GM21529 (cell line): ENCODE data around the gene ARHGAP42.
"Not testable (repeated sequence)": the region's sequence is repeated elsewhere in the genome, so short reads cannot be mapped to it uniquely, and the experiment has no call there.

Experiments used
- ATAC-seq: cut with Tn5 transposase; IDR thresholded peaks from one replicate; pipeline ENCODE4 v1.9.1; 2021; ENCODE audit not compliant: unreplicated experiment

Gene ARHGAP42, protein sequence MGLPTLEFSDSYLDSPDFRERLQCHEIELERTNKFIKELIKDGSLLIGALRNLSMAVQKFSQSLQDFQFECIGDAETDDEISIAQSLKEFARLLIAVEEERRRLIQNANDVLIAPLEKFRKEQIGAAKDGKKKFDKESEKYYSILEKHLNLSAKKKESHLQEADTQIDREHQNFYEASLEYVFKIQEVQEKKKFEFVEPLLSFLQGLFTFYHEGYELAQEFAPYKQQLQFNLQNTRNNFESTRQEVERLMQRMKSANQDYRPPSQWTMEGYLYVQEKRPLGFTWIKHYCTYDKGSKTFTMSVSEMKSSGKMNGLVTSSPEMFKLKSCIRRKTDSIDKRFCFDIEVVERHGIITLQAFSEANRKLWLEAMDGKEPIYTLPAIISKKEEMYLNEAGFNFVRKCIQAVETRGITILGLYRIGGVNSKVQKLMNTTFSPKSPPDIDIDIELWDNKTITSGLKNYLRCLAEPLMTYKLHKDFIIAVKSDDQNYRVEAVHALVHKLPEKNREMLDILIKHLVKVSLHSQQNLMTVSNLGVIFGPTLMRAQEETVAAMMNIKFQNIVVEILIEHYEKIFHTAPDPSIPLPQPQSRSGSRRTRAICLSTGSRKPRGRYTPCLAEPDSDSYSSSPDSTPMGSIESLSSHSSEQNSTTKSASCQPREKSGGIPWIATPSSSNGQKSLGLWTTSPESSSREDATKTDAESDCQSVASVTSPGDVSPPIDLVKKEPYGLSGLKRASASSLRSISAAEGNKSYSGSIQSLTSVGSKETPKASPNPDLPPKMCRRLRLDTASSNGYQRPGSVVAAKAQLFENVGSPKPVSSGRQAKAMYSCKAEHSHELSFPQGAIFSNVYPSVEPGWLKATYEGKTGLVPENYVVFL

DNA sequence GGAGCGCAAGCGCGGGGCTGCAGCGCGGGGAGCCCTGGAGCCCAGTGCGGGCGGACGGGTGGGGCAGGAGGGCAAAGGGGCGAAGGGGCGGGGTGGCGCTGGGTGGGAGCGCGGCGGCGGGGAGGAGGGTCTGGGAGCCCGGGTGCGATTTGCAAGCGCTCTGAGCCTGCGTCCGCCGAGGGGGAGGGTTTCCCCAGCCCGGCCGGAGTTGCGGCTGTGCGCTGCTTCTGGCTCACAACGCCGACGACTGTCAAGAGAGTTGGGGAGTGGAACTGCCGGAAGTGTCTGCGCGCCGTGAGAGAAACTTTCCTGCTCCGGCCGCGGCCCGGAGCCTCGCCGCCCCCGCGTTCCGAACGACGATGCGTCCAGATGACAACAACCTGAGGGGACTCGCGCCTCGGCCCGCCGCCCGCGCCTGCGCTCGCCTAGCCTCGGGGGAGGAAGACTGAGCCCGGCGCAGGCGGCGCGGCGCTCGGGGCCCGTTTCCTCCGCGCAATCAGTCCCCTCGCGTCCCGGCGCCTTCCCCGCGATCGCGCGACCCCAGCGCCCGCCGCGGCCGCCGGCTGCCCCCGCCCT, at the start of gene ARHGAP42:
TSS of gene ARHGAP42 (plus strand) at position 235 of the 576 bp plus-strand sequence. CDS start 391 bp downstream, outside the sequence.
- peak; percentile 67 for ATAC-seq

DNA sequence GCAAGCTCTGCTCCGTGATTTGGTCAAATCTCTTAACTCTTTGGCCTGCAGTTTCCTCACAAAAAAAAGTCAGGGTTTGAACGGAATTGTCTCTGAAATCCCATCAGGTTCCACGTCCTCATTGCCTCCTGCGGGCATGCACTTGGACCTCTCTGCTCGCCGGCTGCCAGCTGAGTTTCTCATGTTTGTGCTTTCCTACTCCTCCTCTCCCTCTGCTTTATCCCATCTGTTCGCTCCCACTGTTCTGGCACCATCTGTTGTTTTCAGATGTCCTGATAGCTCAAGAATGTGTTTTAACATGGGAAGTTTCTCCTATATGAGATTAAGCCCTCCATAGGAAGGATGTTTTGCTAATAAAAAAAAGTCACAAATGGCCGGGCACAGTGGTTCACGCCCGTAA, 49.4 kb upstream of the ARHGAP42 start:
- ATAC-seq = no peak

DNA sequence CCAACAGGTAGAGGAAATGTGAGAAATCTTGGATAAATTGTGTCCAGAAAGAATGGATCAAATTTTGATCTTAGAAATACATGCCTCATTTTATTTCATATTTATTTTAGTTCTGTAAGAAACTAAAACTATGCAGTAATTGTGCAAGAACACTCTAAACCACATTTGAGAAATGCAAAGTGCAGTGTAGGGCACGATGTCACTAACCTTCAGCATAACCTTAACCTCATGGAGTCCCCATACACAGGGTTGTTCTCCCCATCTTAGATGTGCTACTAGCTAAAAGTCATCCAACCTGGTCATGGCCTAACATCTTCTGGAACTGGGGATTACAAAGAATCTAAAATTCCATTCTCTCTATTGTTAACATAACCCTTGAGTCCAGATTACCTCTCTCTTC, 48.4 kb upstream of the ARHGAP42 start:
- ATAC-seq = no peak

DNA sequence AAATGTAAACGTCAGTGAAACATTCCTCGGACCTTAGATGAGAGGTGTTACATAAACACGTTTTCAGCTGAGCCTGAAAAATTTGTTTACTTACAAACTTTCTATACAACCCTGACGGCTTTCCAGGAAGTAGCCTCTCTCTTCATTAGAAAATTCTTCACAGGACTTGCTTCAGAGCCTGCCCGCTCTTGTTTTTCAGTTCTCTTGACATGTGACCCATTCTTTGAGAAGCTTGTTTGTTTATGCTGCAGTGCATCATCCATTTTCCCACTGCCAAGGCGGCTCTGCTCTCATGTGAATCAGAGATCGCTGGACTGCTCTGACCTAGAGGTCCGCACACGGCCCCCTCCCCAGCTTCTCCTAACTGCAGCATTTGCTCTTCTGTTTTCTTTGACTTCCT, 47.9 kb upstream of the ARHGAP42 start:
- no peak for ATAC-seq

DNA sequence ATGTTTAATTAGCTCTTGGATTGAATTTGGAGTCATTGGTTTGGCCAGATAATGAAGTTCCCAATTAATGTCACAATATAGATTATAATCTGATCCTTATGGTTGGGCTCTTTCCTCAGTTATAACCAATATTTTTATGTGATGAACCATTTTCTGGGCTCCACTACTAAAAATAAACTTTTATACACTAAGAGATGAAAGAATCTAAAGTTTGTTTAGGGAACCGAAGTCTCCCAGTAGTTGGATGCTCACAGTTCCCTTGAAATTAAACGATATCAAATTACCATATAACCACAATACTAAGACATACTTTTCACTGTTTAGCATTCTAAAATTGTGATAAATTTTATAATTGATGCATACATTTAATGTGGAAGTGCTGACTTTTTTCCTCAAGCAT, 47.0 kb upstream of the ARHGAP42 start:
- ATAC-seq = no peak

DNA sequence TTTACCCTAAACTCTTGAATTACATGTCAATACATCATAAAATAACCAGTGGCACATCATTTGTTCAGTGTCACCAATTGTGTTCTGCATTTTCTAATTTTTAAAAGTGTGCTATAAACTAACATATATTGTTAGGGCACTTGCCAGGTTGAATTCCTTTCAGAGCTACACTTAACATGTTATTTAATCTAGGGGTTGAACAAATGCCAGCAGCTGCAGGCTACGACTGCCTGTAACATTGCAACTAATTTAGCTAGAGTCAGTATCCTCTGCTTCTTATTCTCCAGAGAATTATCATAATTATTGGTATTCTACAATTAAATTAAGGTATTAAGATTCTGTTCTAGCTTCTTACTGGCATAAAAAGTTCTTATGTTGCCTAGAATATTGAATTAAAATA, 46.4 kb upstream of the ARHGAP42 start:
- ATAC-seq = no peak

DNA sequence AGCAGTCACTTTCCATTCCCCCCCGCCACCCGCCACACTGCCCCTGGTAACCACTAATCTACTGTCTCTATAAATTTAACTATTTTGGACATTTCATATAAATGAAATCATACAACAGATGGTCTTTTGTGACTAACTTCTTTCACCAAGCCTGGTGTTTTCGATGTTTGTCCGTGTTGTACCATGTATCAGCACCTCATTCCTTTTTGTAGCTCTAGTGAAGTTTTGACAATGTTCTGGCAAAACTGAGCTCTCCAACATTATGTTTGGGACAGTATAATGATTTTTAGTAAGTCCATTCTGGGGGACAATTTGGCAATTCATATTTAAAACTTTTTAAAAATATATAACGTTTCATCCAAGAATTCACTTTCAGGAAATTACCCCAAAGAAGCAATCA, 45.6 kb upstream of the ARHGAP42 start:
- no peak for ATAC-seq

DNA sequence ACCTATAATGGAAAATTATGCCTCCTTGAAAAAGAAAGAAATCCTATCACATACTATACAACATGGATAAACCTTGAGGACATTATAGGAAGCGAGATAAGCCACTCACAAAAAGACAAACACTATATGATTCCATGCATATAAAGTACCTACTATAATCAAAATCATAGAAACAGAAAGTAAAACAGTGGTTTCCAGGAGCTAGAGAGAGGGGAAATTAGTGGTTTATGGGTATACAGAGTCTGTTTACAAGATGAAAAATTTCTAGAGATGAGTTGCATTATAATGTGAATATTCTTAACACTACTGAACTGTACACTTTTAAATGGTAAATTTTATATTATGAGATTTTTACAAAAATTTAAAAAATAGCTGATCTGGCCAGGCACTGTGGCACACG, 40.5 kb upstream of the ARHGAP42 start:
- ATAC-seq = no peak

DNA sequence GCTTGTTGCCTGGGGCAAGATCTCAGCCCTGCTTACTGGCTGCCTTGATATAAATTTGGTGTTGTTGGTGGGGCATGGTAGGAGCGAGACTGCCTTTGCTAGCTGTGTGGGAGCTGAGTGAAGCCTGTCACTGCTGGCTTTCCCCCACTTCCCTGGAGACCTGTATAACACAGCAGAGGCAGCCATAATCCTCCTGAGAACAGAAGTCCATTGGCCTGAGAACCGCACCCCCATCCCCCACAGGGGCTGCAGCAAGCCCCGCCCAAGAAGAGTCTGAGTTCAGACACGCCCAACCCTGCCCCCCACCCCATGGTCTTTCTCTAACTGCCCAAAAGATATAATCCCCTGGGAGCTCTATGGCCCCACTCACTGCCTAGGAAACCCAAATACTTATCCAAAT, 39.2 kb upstream of the ARHGAP42 start:
- ATAC-seq = no peak

DNA sequence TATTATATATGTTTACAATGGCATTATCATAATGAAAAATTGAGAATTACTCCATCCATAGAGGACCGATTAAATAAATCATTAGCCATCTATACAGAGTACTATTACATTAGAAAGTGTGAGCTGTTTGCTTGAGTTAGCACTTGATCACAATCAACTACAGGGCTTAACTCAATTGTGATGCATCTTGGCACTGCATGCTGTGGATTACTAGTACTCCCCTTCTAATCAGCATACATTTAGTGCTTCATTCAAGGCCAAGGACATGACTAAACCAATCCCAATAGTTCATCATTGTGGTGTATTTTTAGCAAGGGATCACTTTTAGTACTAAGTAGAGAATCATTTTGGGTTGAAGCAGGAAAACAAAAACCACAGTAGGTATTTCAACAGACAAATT, 23.5 kb upstream of the ARHGAP42 start:
- no peak for ATAC-seq

DNA sequence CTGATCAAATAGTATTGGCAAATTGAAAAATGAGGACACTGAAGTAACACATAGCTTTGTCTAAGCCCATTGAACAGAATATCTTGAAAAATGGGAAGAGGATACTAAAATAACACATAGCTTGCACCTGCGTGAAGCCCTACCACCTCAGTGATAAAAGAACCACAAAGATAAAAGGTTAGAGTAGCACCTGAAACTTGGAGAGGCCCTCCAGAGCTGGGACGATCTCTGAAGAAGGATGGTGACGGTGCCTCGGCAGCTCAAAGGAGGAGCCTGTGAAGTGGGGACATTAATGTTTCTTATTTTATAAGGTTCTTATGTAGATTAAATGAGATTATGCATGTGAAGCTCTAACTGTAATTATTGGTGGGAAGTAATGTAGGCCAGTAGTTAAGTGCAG, 23.1 kb upstream of the ARHGAP42 start:
- ATAC-seq = no peak

DNA sequence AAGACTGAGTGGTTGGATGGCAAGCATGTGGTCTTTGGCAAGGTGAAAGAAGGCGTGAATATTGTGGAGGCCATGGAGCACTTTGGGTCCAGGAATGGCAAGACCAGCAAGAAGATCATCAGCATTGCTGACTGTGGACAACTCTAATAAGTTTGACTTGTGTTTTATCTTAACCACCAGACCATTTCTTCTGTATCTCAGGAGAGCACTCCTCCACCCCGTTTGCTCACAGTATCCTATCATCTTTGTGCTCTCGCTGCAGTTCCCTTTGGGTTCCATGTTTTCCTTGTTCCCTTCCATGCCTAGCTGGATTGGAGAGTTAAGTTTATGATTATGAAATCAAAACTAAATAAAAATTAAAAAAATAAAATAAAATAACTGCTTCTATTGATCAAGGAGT, 20.3 kb upstream of the ARHGAP42 start:
- not testable (repeated sequence) for ATAC-seq

DNA sequence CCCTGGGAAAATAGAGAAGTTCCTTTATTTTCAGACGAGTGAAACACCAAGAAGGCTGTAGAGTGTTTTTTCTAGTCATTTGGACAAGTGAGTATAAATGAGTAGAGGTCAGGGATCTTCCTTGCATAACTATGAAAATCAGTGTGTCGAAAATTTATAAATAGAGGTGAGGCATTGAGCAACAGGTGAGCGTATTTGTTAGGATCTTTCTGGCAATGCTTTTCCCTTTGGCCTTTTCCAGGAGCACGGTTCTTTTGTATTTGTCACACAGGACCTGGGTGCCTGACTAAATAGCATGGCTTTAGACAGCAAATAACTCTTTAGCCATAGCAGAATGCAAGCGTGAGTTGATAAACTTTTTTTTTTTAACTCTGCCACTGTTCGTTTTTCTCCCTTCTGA, 19.6 kb upstream of the ARHGAP42 start:
- no peak for ATAC-seq

DNA sequence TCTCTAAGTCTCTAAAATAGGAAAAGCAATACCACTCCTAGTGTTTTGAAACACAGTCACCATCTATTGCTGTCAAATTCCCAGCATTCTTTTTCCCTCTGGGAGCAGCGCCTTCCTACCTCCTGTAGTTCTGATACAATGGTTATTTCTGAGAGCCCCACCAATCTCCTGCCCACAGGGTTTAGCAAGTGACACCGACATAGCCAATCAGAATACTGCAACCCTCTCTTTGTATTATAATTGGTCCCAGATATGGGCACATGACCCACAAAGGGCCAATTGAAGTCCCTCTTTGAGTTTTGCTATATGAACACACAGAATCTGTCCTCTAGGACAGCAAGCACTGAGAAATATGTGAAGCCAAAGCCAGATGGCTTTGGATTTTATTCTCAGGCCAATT, 16.9 kb upstream of the ARHGAP42 start:
- ATAC-seq = no peak

DNA sequence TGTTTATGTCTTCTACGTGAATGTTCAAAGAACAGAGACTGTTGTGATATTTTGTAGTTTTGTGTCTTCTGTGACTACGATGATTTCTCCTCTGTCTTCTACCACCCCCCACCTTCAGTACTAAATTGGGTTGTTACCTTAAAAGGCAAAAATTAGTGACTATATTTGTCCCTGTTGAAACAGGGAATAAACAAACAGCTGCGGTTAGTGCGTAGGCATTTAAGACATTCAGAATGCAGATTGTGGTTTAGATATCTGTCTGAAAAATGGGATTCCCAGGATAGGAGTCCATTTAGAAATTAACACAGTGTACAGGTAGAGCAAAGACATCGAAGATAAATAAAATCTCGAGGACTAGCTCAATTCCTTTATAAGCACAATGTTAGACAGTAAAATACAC, 15.6 kb upstream of the ARHGAP42 start:
- ATAC-seq = no peak

DNA sequence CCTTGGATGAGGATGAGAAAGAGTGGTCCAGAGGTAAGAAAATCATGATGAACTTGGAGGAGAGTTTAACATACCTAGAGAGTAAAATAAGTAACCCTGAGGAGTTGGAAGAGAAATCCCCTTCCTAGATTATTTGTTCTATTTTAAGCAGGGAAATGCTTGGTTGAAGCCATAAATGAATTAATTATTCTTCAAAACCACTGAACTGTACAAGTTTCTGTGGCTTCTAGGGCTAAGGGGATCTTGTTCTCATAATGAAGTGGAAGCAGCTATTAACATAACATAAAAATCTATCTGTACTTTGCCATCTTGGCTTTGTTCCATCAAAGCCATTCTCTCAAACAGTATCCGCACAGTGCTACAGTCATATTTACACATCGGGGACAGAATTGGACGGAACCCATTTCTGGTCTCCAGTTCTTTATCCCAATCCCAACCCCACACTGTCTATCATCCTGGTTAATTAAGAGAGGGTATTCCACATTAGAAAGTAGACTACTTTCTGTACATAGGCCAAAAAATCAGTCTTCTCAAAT, 14.5 kb upstream of the ARHGAP42 start:
- no peak for ATAC-seq

DNA sequence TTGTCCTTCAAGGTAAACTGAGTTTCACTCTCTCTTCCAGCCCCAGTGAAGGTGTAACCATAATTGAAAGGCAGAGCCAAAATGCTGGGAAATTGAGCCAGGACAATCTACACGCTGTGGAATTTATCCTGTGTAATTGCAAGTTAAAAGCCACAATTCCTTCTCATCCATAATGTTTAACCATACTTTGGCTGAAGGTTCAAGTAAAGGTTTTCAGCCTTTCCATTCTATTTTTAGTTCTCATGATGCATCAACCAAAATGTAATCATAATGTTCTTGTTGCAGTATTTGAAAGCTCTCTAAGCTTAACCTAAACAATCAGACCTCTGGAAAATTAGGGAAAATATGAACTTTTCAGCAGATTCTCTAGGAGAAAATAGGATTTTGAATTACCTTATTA, 14.0 kb upstream of the ARHGAP42 start:
- no peak for ATAC-seq

DNA sequence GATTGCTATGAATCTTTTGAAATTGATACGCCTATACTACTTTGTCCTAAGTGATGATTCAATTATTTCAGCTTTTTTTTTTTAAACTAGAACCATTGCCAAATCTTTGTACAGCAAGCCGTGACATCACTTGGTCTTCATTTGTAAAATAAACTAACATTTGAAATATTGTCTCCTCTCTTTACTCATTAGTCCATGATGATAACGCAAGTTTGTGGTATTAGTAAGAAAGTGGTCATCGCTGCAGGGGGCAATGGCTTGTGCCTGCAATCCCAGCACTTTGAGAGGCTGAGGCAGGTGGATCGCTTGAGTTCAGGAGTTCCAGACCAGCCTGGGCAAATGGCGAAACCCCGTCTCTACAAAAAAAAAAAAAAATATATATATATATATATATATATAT, 12.9 kb upstream of the ARHGAP42 start:
- no peak for ATAC-seq

DNA sequence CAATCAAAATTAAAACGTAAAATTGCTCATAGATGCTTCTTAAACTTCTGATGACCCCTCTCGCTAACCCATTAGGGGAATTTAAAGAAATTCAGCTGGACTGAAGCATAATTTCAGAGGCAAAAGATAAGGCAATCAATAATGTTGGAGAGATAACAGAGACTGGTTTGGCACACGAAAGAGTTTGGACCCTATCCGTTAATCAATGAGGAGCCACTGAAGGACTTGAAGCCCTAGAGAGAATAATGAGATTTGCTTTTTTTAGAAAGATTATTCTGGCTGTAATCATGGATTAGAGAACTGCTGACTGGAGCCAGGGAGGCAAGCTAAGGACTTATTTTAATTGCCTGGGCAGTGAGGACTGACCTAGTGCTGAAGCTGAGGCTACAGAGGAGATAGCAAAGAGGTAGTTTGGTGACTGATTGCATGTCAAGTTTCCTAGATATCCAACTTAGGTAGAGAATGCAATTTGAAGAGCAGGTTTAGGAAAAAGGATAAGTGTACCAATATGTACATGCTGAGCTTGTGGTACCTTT, 11.9 kb upstream of the ARHGAP42 start:
- ATAC-seq = no peak

DNA sequence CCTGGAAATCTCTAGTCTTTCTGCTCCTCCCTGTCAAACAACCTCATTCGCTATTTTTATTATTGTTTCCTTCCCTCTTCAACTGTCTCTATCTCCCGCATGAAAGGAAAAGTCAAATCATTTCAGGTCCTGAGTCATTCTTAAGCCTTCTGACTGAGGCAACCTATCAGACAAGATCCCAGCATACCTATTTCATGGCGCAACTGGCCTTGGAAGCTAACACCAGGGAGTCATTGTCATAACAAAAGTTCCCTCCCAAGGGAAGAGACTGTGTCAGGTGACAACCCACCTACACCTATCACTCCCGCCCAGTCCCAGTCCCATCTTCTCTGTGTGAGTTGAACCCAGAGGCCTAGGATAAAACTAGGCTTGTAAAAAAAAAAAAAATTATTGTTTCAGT, 10.2 kb upstream of the ARHGAP42 start:
- ATAC-seq = no peak

DNA sequence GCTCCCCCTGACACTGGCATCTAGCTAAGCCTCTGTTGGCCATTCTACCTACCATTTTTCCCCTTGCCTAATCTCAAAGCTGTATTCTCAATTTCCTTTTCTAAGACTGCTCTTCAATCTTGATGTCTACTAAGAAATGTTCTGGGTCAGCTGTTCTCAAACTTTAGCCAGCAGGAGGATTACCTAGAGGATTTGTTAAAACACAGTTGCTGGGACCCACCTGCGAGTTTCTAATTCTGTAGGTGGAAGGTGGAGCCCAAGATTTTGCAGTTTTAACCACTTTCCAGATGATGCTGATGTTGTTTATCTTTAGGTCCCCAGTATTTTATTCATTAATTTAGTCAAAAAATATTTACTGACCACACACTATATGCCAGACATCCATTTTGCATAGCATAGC, 9.3 kb upstream of the ARHGAP42 start:
- ATAC-seq = no peak
